Naive thymus-derived CD4-positive, alpha-beta T cell (primary cell): ENCODE measurements around the gene ANKS1B. TPM values are rescaled to one million over a fixed set of nuclear protein-coding genes. Genes with fewer than 3 reads are reported as not detected.

ENCODE experiments used
- ATAC-seq: fragments of 150-1000 bp; cut with Tn5 transposase; 2 replicates; pipeline ENCODE4 v1.10.0; 2021; ENCODE audit warnings: mild to moderate bottlenecking, moderate library complexity
- CTCF ChIA-PET: fragments of 350-600 bp; sonication (Branson Sonifier 250); formaldehyde crosslinking; loops from one replicate; lab custom pipeline; 2021; ENCODE audit warnings: antibody characterized with exemption; lab: Charles Lee
- POLR2A ChIA-PET: fragments of 350-600 bp; sonication (Branson Sonifier 250); formaldehyde crosslinking; loops from one replicate; lab custom pipeline; 2021; ENCODE audit warnings: antibody characterized with exemption, inconsistent platforms; lab: Charles Lee
- DNase-seq, 9 donors: peaks; one replicate each; pipeline versions ENCODE4 v3.0.0 to v3.0.0-alpha.2; 2020 to 2022; ENCODE audit warnings: mixed read lengths in 1 of 9
- H3K27ac ChIP-seq: one replicate; pipeline ENCODE4 v1.7.0; 2013; ENCODE audit warnings: mild to moderate bottlenecking, low read depth, low read length, moderate library complexity
- H3K27me3 ChIP-seq, 2 donors: one replicate each; pipeline ENCODE4 v1.7.0; 2013; ENCODE audit warnings: low read length in 2 of 2, mild to moderate bottlenecking in 2 of 2, moderate library complexity in 2 of 2; ENCODE audit not compliant: control insufficient read depth in 2 of 2, insufficient read depth in 2 of 2
- H3K36me3 ChIP-seq, 3 experiments: 1 replicate in 2 of 3; 2 replicates in 1 of 3; pipeline ENCODE4 v1.7.0; 2013; ENCODE audit warnings: low read length in 3 of 3, mild to moderate bottlenecking in 3 of 3, moderate library complexity in 1 of 3; ENCODE audit not compliant: insufficient read depth in 3 of 3, control insufficient read depth in 2 of 3
- H3K4me1 ChIP-seq, 2 donors: one replicate each; pipeline ENCODE4 v1.7.0; 2013; ENCODE audit warnings: low read length in 2 of 2, mild to moderate bottlenecking in 2 of 2, moderate library complexity in 1 of 2; ENCODE audit not compliant: control insufficient read depth in 2 of 2, insufficient read depth in 2 of 2
- H3K4me3 ChIP-seq: 2 replicates; pipeline ENCODE4 v1.7.0; 2013; ENCODE audit warnings: mild to moderate bottlenecking, low read length
- H3K9me3 ChIP-seq, 3 experiments: 1 replicate in 2 of 3; 2 replicates in 1 of 3; pipeline ENCODE4 v1.7.0; 2013; ENCODE audit warnings: low read length in 3 of 3; ENCODE audit not compliant: control insufficient read depth in 2 of 3
- H3K27ac Mint-ChIP-seq, 9 donors: one replicate each; pipeline ENCODE4 v1.8.0; 2020 to 2022; ENCODE audit warnings: mixed read lengths in 9 of 9, mild to moderate bottlenecking in 8 of 9, moderate library complexity in 5 of 9, inconsistent platforms in 2 of 9
- H3K27me3 Mint-ChIP-seq, 5 donors: one replicate each; pipeline ENCODE4 v1.8.0; 2021 to 2022; ENCODE audit warnings: mixed read lengths in 5 of 5, mild to moderate bottlenecking in 1 of 5
- H3K36me3 Mint-ChIP-seq, 5 donors: one replicate each; pipeline ENCODE4 v1.8.0; 2020 to 2022; ENCODE audit warnings: mixed read lengths in 5 of 5, mild to moderate bottlenecking in 3 of 5, inconsistent platforms in 1 of 5
- H3K4me1 Mint-ChIP-seq, 7 donors: one replicate each; pipeline ENCODE4 v1.8.0; 2020 to 2022; ENCODE audit warnings: mixed read lengths in 7 of 7, mild to moderate bottlenecking in 3 of 7, inconsistent platforms in 1 of 7
- H3K4me3 Mint-ChIP-seq, 10 donors: one replicate each; pipeline ENCODE4 v1.8.0; 2020 to 2022; ENCODE audit warnings: mild to moderate bottlenecking in 10 of 10, mixed read lengths in 10 of 10, moderate library complexity in 6 of 10, inconsistent platforms in 2 of 10
- H3K9me3 Mint-ChIP-seq, 11 donors: one replicate each; pipeline ENCODE4 v1.8.0; 2020 to 2022; ENCODE audit warnings: mixed read lengths in 11 of 11, mild to moderate bottlenecking in 4 of 11, inconsistent platforms in 1 of 11, moderate library complexity in 1 of 11
- intact Hi-C, 2 donors: fragments of 100-400 bp; cut with micrococcal nuclease; formaldehyde crosslinking; loops; one replicate each; pipeline ENCODE4 v1.15.1; 2023
- polyA plus RNA-seq, 2 donors: library from polyadenylated mRNA; unstranded; fragments of 300-500 nt; fragmentation: Illumina TruSeq; gene quantifications; one replicate each; pipeline ENCODE4 v1.2.3, GENCODE V29; 2021
- total RNA-seq, 6 experiments: library from RNA in 5 of 6; stranded (reverse) in 5 of 6; gene quantifications; 1 replicate in 5 of 6; 2 replicates in 1 of 6; pipeline ENCODE4 v1.2.3 and lab custom pipeline; 2021 to 2026

The ANKS1B gene
- total and polyA plus RNA-seq, 7 experiments from 2014 or later: 0.97 TPM; not detected in 6

GRCh38 chr12:98954506-98954905 lies 1030.2 kb downstream of the ANKS1B start:
- H3K27me3 ChIP-seq: no peaks in the 10 kb centered on the region
- no peak overlapping the region for H3K4me3 ChIP-seq
- H3K27ac Mint-ChIP-seq: no peak overlapping the region
- ATAC-seq (no peak), DNase-seq (no peak)
- no peaks in the 10 kb centered on the region for H3K4me1 ChIP-seq
- H3K36me3 ChIP-seq: no peaks in the 10 kb centered on the region
- no peaks in the 10 kb centered on the region for H3K4me1 Mint-ChIP-seq
- peaks cover 0 to 32% (median 17%) of the 10 kb centered on the region in 5 donors for H3K27me3 Mint-ChIP-seq
- peaks cover 0 to 16% (median 2%) of the 10 kb centered on the region in 11 donors for H3K9me3 Mint-ChIP-seq
- H3K36me3 Mint-ChIP-seq: no peaks in the 10 kb centered on the region
- no peaks in the 10 kb centered on the region for H3K9me3 ChIP-seq
- ChIA-PET POLR2A (no interaction called here), CTCF (no interaction called here)
- no peak overlapping the region for H3K27ac ChIP-seq
- intact Hi-C loops: no loop called here
- no peak overlapping the region for H3K4me3 Mint-ChIP-seq

GRCh38 chr12:98951406-98951805 lies 1033.3 kb downstream of the ANKS1B start:
- peaks cover 0 to 13% (median 0%) of the 10 kb centered on the region in 11 donors for H3K9me3 Mint-ChIP-seq

GRCh38 chr12:98948343-98948949 lies 1036.3 kb downstream of the ANKS1B start:
- H3K4me1 ChIP-seq: no peaks in the 10 kb centered on the region
- no peak overlapping the region for H3K4me3 ChIP-seq
- Mint-ChIP-seq H3K4me3 (no peak overlapping the region), H3K36me3 (no peaks in the 10 kb centered on the region), H3K4me1 (no peaks in the 10 kb centered on the region), H3K27ac (no peak overlapping the region), H3K27me3 (peaks cover 1 to 16% (median 4%) of the 10 kb centered on the region in 5 donors), H3K9me3 (peaks cover 0 to 9% (median 0%) of the 10 kb centered on the region in 11 donors)
- ATAC-seq: no peak
- DNase-seq: no peak
- intact Hi-C loops: no loop called here
- POLR2A ChIA-PET: no interaction called here
- no peaks in the 10 kb centered on the region for H3K9me3 ChIP-seq
- CTCF ChIA-PET: no interaction called here
- no peak overlapping the region for H3K27ac ChIP-seq
- no peaks in the 10 kb centered on the region for H3K27me3 ChIP-seq
- H3K36me3 ChIP-seq: no peaks in the 10 kb centered on the region

More at GRCh38 chr12:98951406-98951805, 1033.3 kb downstream of the ANKS1B start:
- Histone ChIP-seq H3K4me3 (no peak overlapping the region), H3K9me3 (no peaks in the 10 kb centered on the region), H3K36me3 (no peaks in the 10 kb centered on the region), H3K27ac (no peak overlapping the region), H3K4me1 (no peaks in the 10 kb centered on the region), H3K27me3 (no peaks in the 10 kb centered on the region)
- Mint-ChIP-seq H3K4me3 (no peak overlapping the region), H3K4me1 (no peaks in the 10 kb centered on the region), H3K27me3 (peaks cover 0 to 25% (median 11%) of the 10 kb centered on the region in 5 donors), H3K27ac (no peak overlapping the region), H3K36me3 (no peaks in the 10 kb centered on the region)
- ChIA-PET POLR2A (no interaction called here), CTCF (no interaction called here)
- intact Hi-C loops: no loop called here
- DNase-seq (no peak), ATAC-seq (no peak)

- ChIA-PET CTCF (no interaction called here), POLR2A (no interaction called here)
- Mint-ChIP-seq H3K4me3 (no peak overlapping the region), H3K9me3 (peaks cover 0 to 7% (median 0%) of the 10 kb centered on the region in 11 donors), H3K36me3 (no peaks in the 10 kb centered on the region), H3K4me1 (no peaks in the 10 kb centered on the region), H3K27me3 (peaks cover 0 to 3% (median 0%) of the 10 kb centered on the region in 5 donors), H3K27ac (no peak overlapping the region)
- intact Hi-C loops: no loop called here
- ATAC-seq (no peak), DNase-seq (no peak)
- H3K27me3 ChIP-seq: no peaks in the 10 kb centered on the region
- no peak overlapping the region for H3K4me3 ChIP-seq
- H3K36me3 ChIP-seq: no peaks in the 10 kb centered on the region
- no peak overlapping the region for H3K27ac ChIP-seq
- no peaks in the 10 kb centered on the region for H3K9me3 ChIP-seq
- H3K4me1 ChIP-seq: no peaks in the 10 kb centered on the region
These were observed 1038.9 kb downstream of the ANKS1B start for GRCh38 chr12:98945864-98946263.

- no peak overlapping the region for H3K4me3 Mint-ChIP-seq
- Histone ChIP-seq H3K4me3 (no peak overlapping the region), H3K9me3 (no peaks in the 10 kb centered on the region), H3K4me1 (no peaks in the 10 kb centered on the region), H3K27ac (no peak overlapping the region), H3K27me3 (no peaks in the 10 kb centered on the region), H3K36me3 (no peaks in the 10 kb centered on the region)
- H3K27me3 Mint-ChIP-seq: peaks cover 11 to 24% (median 18%) of the 10 kb centered on the region in 5 donors
- no peak overlapping the region for H3K27ac Mint-ChIP-seq
- ChIA-PET CTCF (no interaction called here), POLR2A (no interaction called here)
- ATAC-seq (no peak), DNase-seq (no peak)
- peaks cover 0 to 12% (median 4%) of the 10 kb centered on the region in 11 donors for H3K9me3 Mint-ChIP-seq
- no peaks in the 10 kb centered on the region for H3K4me1 Mint-ChIP-seq
- H3K36me3 Mint-ChIP-seq: peaks cover 0 to 3% (median 0%) of the 10 kb centered on the region in 5 donors
- intact Hi-C loops: no loop called here
These were observed 1044.8 kb downstream of the ANKS1B start for GRCh38 chr12:98939926-98940325.

- Mint-ChIP-seq H3K4me3 (no peak overlapping the region), H3K27ac (no peak overlapping the region), H3K9me3 (peaks cover 0 to 7% (median 3%) of the 10 kb centered on the region in 11 donors), H3K4me1 (no peaks in the 10 kb centered on the region), H3K27me3 (peaks cover 11 to 24% (median 18%) of the 10 kb centered on the region in 5 donors), H3K36me3 (peaks cover 0 to 3% (median 0%) of the 10 kb centered on the region in 5 donors)
- intact Hi-C loops: no loop called here
- Histone ChIP-seq H3K9me3 (no peaks in the 10 kb centered on the region), H3K27ac (no peak overlapping the region), H3K4me3 (no peak overlapping the region), H3K36me3 (no peaks in the 10 kb centered on the region), H3K4me1 (no peaks in the 10 kb centered on the region), H3K27me3 (no peaks in the 10 kb centered on the region)
- ChIA-PET POLR2A (no interaction called here), CTCF (no interaction called here)
- DNase-seq: no peak
- ATAC-seq: no peak
These were observed 1045.4 kb downstream of the ANKS1B start for GRCh38 chr12:98939350-98939749.

- Histone ChIP-seq H3K9me3 (no peaks in the 10 kb centered on the region), H3K27me3 (no peaks in the 10 kb centered on the region), H3K27ac (no peak overlapping the region), H3K36me3 (no peaks in the 10 kb centered on the region), H3K4me1 (no peaks in the 10 kb centered on the region), H3K4me3 (no peak overlapping the region)
- no peaks in the 10 kb centered on the region for H3K4me1 Mint-ChIP-seq
- no peak overlapping the region for H3K4me3 Mint-ChIP-seq
- peaks cover 11 to 29% (median 20%) of the 10 kb centered on the region in 5 donors for H3K27me3 Mint-ChIP-seq
- ATAC-seq: no peak
- ChIA-PET POLR2A (no interaction called here), CTCF (no interaction called here)
- no peak overlapping the region for H3K27ac Mint-ChIP-seq
- intact Hi-C loops: no loop called here
- peaks cover 0 to 6% (median 2%) of the 10 kb centered on the region in 11 donors for H3K9me3 Mint-ChIP-seq
- H3K36me3 Mint-ChIP-seq: peaks cover 0 to 3% (median 0%) of the 10 kb centered on the region in 5 donors
- no peak for DNase-seq
These were observed 1048.9 kb downstream of the ANKS1B start for GRCh38 chr12:98935847-98936246.
